Left lobe of liver (tissue), 2 donors: ENCODE measurements around the gene TOR4A. TPM values are rescaled to one million over a fixed set of nuclear protein-coding genes. Genes with fewer than 3 reads are reported as not detected.

ENCODE experiments used
- ATAC-seq: fragments of 200-7000 bp; cut with Tn5 transposase; one replicate; pipeline ENCODE4 v1.9.1; 2020; ENCODE audit warnings: mild to moderate bottlenecking, moderate library complexity
- DNase-seq: peaks from one replicate; pipeline ENCODE4 v3.0.0-alpha.2; 2020; ENCODE audit warnings: low spot score
- total RNA-seq: library from RNA; stranded (reverse); gene quantifications from one replicate; pipeline ENCODE4 v1.2.1, GENCODE V29; 2021
- donor health status: DM: no; HTN: no; CAD: no; lungs with moderate emphysema.
- donor health status: DM: no; HTN: yes; CAD: no.

TOR4A gene
- total RNA-seq, 1 donor from 2014 or later, result 3.6 TPM

DNA sequence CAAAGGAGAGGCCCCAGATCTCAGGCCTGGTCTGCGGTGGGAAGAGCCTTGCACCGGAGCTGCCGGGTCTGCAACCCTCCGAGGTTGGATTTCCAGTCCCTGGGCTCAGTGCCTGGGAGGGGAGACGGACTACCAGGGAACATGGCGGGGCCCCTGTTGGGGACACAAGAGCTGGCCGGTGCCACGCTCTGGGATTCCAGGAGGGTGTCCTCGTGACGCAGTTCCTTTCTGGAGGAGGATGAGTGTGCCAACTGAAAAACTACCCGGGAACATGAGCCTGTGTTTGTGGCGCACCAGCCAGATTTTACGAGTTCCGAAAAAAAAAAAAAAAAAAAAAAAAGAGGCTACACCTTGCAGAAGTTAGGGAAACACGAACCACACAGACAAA lies 15.6 kb downstream of the TOR4A start:
- DNase-seq (no peak), ATAC-seq (no peak)

GRCh38 chr9:137293482-137294090 lies 16.1 kb downstream of the TOR4A start:
- no peak for DNase-seq
- ATAC-seq, result peak; percentile 5

DNA sequence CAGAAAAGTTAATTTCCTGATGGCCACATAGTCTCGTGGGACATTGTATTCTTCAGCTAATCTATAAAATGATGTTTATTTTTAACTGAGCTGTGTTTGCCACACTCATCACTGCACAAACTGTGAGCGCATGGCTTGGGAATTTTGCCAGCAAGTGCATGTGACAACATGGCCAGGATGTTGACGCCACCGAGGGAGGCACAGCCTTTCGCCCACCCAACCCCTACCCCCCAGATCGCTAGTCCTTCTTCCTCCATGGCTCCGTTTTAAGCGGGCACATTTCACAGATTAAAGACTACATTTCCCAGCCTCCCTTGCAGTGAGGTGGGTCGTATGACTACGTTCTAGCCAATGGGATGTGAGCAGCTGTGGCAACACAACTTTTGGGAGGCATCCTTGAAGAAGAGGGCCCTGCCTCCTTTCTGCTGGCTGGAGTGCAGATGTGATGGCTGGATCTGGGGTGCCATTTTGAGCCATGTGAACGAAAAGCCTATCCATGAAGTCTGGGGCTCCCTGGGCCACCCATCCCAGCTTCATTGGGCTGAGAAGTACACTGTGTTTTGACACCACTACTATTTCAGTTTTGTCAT lies 16.7 kb downstream of the TOR4A start:
- ATAC-seq (peak; percentile 58), DNase-seq (no peak)

- ATAC-seq, result peak; percentile 45
- no peak for DNase-seq
Measured at GRCh38 chr9:137294681-137295237, 17.2 kb downstream of the TOR4A start.

GRCh38 chr9:137295238-137295811 lies 17.8 kb downstream of the TOR4A start:
- peak; percentile 80 for ATAC-seq
- DNase-seq, result no peak

- ATAC-seq (no peak), DNase-seq (no peak)
Measured at GRCh38 chr9:137295849-137296669, 18.5 kb downstream of the TOR4A start.

GRCh38 chr9:137296670-137297664 lies 19.4 kb downstream of the TOR4A start:
- peak; percentile 37 for ATAC-seq
- peak; percentile 75 for DNase-seq

GRCh38 chr9:137297966-137298365 lies 20.4 kb downstream of the TOR4A start:
- ATAC-seq (no peak), DNase-seq (no peak)

GRCh38 chr9:137298401-137299202 lies 21.1 kb downstream of the TOR4A start:
- no peak for ATAC-seq

DNA sequence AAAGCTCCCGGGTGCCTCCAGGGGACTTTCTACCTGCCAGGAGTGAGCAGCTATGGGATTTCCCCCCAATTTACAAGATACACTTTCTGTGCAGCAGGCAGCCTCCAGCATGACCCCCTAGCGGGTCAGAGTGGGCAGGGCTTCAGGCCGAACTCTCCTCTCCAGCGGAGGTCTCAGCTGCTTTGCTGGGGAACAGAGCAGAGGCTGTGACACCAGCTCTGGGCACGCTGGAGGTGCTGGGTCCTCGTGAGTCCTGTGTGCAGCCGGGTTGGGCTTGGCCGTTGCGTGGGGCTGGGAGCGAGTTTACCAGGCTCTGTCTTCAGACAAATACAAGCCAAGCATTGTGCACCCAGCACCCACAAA lies 21.7 kb downstream of the TOR4A start:
- no peak for DNase-seq

More at GRCh38 chr9:137298401-137299202, 21.1 kb downstream of the TOR4A start:
- DNase-seq, result no peak

GRCh38 chr9:137299938-137300337 lies 22.4 kb downstream of the TOR4A start:
- ATAC-seq, result no peak
- no peak for DNase-seq

More for the DNA sequence above, 21.7 kb downstream of the TOR4A start:
- ATAC-seq, result no peak

GRCh38 chr9:137300567-137301080 lies 23.1 kb downstream of the TOR4A start:
- no peak for DNase-seq
- no peak for ATAC-seq

DNA sequence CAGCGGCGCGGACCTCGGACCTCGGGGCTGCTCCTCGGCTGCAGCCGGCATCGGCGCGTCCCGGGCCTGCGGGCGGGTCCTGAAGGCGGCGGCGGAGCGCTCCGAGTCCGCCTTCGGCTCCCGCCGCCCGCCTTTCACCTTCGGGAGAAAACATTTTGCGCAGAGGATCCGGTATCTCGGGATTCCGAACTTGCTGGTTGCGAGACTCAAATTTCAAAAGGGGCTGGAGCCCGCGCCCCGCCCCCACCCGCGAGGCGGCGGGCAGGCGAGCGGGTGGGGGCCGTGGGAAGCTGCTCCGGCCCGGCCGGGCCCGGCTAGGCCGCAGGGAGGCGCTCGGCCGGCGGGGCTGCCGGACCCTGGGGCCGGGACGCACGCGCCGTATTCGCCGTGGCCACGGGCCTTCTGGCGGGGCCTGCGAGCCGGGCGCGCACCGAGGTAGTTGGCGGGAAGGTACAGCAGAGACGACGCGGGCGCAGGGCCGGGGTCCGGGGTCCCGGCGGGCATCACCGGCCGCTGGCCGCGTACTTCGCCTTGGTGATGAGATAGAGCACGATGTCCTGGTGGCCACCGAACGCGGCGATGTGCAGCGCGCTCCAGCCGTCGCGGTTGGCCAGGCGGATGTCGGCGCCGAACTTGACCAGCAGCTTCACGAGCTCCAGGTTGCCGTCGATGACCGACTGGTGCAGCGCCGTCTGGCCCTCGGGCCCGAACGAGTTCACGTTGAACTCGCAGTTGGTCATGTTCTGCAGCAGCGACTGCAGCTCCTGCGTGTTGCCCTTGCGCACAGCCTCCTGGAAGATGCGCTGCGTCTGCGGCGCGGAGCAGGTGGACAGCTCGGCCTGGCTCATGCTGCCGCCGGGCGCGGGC lies 23.8 kb downstream of the TOR4A start:
- ATAC-seq, result peak; percentile 24
- DNase-seq, result no peak

- ATAC-seq (peak; percentile 57), DNase-seq (peak; percentile 75)
Measured at GRCh38 chr9:137302118-137302448, 24.6 kb downstream of the TOR4A start, which contains the start of gene NRARP. Gene NRARP, minus strand, starts transcription at chr9:137302271. Its CDS starts 343 bp downstream, at chr9:137301928.

GRCh38 chr9:137302449-137303150 lies 25.1 kb downstream of the TOR4A start:
- no peak for ATAC-seq
- no peak for DNase-seq

GRCh38 chr9:137303151-137303892 lies 25.8 kb downstream of the TOR4A start:
- DNase-seq (no peak), ATAC-seq (no peak)

DNA sequence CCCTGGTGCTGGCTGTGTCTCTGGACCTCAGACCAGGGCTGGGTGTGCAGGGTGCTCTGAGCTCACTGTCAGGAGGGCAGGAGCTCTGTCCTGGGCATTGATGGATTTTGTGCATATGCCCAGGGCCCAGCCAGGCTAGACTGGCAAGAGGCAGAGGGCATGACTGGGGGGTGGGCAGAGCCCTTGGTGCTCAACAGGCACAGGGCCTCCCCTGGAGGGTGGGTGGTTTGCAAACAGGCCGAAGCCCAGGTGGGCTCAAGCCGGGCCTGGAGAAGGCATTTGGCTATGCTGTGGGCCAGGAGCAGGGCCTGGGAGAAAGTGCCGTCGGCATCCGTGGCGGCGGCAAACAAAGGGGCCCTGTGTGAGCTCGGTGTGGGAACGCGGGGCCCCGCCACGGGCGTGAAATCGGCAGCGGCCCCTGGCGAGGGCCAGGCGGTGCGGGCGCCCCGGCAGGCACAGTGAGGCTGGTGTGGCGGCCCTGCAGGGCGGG lies 26.4 kb downstream of the TOR4A start:
- ATAC-seq (no peak), DNase-seq (no peak)
